Fibroblast of lung (primary cell): Measurements from ENCODE around the gene SPATA21. TPM values are rescaled to one million over a fixed set of nuclear protein-coding genes. Genes with fewer than 3 reads are reported as not detected.

ENCODE experiments used
- DNase-seq, 2 donors: peaks; one replicate each; pipeline versions ENCODE4 v3.0.0 to v3.0.0-alpha.2; 2010; ENCODE audit warnings: low read depth in 2 of 2
- H2AFZ ChIP-seq: 2 replicates; pipeline ENCODE4 v1.5.1; 2012; ENCODE audit warnings: low read length, control low read depth, inconsistent platforms
- H3K27ac ChIP-seq: 2 replicates; pipeline ENCODE4 v1.5.1; 2011; ENCODE audit warnings: low read length, control low read depth; ENCODE audit not compliant: insufficient read depth
- H3K27me3 ChIP-seq: 2 replicates; pipeline ENCODE4 v1.5.1; 2011; ENCODE audit warnings: mild to moderate bottlenecking, low read length; ENCODE audit not compliant: control insufficient read depth, insufficient read depth
- H3K36me3 ChIP-seq: 2 replicates; pipeline ENCODE4 v1.5.1; 2011; ENCODE audit warnings: low read length; ENCODE audit not compliant: control insufficient read depth, insufficient read depth
- H3K4me1 ChIP-seq: 2 replicates; pipeline ENCODE4 v1.5.1; 2011; ENCODE audit warnings: low read length; ENCODE audit not compliant: control insufficient read depth, insufficient read depth; ENCODE audit errors: extremely low read depth
- H3K4me2 ChIP-seq: 2 replicates; pipeline ENCODE4 v1.5.1; 2011; ENCODE audit warnings: low read length, control low read depth; ENCODE audit not compliant: insufficient read depth; ENCODE audit errors: extremely low read depth
- H3K4me3 ChIP-seq, 4 experiments: fragments of 200-600 bp in 1 of 4; sonication (generic) in 1 of 4; replicated peaks in 1 of 4; 2 replicates each; pipeline ENCODE4 v1.5.1; 2011 to 2016; ENCODE audit warnings: low read length in 4 of 4, low read depth in 3 of 4, mild to moderate bottlenecking in 3 of 4, control low read depth in 2 of 4, inconsistent platforms in 1 of 4, mixed read lengths in 1 of 4; ENCODE audit not compliant: insufficient read depth in 1 of 4; ENCODE audit errors: control extremely low read depth in 1 of 4
- H3K79me2 ChIP-seq: 2 replicates; pipeline ENCODE4 v1.5.1; 2012; ENCODE audit warnings: mild to moderate bottlenecking, low read length, inconsistent platforms; ENCODE audit not compliant: control insufficient read depth, insufficient read depth
- H3K9ac ChIP-seq: 2 replicates; pipeline ENCODE4 v1.5.1; 2011; ENCODE audit warnings: mild to moderate bottlenecking, low read length, control low read depth; ENCODE audit not compliant: insufficient read depth
- H3K9me3 ChIP-seq: 2 replicates; pipeline ENCODE4 v1.5.1; 2012; ENCODE audit warnings: low read depth, low read length; ENCODE audit not compliant: control insufficient read depth, insufficient read depth
- H4K20me1 ChIP-seq: 2 replicates; pipeline ENCODE4 v1.5.1; 2011; ENCODE audit warnings: low read length; ENCODE audit not compliant: control insufficient read depth, insufficient read depth; ENCODE audit errors: extremely low read depth
- CTCF ChIP-seq, 2 donors: IDR thresholded peaks in 1 of 2; conservative IDR thresholded peaks in 1 of 2; 1 replicate in 1 of 2; 2 replicates in 1 of 2; pipeline ENCODE4 v1.5.1; 2011 to 2012; ENCODE audit warnings: low read length in 2 of 2, control low read depth in 1 of 2, inconsistent platforms in 1 of 2, low read depth in 1 of 2, mild to moderate bottlenecking in 1 of 2
- EZH2 ChIP-seq: IDR thresholded peaks from 2 replicates; pipeline ENCODE4 v1.5.1; 2012; ENCODE audit warnings: low read length, control low read depth, mild to moderate bottlenecking; ENCODE audit errors: missing control alignments
- polyA plus RNA-seq, 2 donors: library from polyadenylated mRNA; depleted of rRNA in 1 of 2; stranded (reverse) in 1 of 2; unstranded in 1 of 2; fragments of >200 nt; gene quantifications; 2 replicates each; pipeline ENCODE4 v1.2.1, GENCODE V29; 2011 to 2012; ENCODE audit warnings: missing spikeins in 1 of 2
- total RNA-seq: library from RNA; depleted of rRNA; stranded (reverse); fragments of >200 nt; gene quantifications from 2 replicates; pipeline ENCODE4 v1.2.1, GENCODE V29; 2014

SPATA21 gene
- total and polyA plus RNA-seq, 2 donors (not counting 1 experiment from before 2014, with no cell fraction given) = not detected

GRCh38 chr1:16391411-16391810 is 45.8 kb downstream of the SPATA21 start:
- peaks cover 2% of the 10 kb centered on the region for H4K20me1 ChIP-seq

DNA sequence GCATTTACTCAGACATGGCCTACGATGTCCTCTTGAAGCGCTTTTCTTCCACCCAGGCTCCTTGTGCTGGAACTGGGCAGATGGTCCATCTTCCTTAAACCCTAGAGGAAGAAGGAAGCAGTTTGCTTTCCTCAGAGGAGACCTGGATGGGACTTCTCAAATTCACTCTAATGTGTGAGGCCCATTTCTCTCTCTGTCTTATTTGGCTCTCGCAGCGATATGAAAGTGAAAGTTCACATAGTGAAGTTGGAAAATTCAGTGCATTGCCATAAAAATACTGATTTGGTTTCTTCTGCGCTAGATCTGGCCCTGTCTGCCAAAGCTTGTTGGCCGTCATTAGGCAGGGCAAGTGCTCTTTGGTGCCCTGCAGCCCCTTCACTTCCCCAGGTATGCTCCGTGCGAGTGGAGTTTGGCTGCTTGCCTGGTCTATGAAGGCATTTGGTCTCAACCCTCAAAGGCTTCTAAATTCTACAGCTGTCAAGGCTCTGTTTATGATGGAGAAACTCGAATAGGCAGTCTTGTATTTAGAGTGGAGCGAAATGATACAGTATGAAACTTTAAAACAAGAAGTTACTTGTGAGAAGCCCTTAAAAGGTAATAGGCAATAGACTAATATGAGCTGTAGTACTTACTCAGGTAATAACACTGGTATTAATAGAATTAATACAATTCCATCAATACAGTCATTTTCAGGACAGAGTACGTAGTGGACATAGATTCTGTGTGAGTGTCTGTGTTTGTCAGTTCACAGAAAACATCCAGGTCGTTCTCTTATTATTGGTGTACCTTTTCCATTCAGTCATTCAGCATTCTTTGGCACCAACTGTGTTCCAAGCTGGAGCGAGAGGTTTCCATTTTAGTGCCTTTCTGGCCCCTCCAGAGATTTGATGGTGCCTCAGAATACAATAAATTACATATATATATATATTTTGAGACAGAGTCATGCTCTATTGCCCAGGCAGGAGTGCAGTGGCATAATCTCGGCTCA is 49.7 kb downstream of the SPATA21 start:
- Histone ChIP-seq H3K27me3 (no peaks in the 10 kb centered on the region), H3K36me3 (no peaks in the 10 kb centered on the region), H3K4me1 (peaks cover 22% of the 10 kb centered on the region), H4K20me1 (peaks cover 2% of the 10 kb centered on the region), H3K4me2 (peak overlapping the region; percentile 97), H3K9ac (no peak overlapping the region), H3K27ac (peak overlapping the region; percentile 70), H3K4me3 (peak overlapping the region; percentile 18 to 60 (median 44)), H3K79me2 (peaks cover 92% of the 10 kb centered on the region), H3K9me3 (no peaks in the 10 kb centered on the region), H2AFZ (no peak overlapping the region)
- no peak for TF ChIP-seq EZH2
- TF ChIP-seq CTCF (conservative IDR thresholded peaks at IDR 0.05 in 1 of 2, IDR thresholded peaks at IDR 0.05 in 1 of 2; ENCODE audit: low read depth in 1 of 2, low read length in 2 of 2) = no peak
- DNase-seq = peak; percentile 44 to 66

More at GRCh38 chr1:16391411-16391810, 45.8 kb downstream of the SPATA21 start:
- Histone ChIP-seq H3K4me1 (peaks cover 10% of the 10 kb centered on the region), H3K4me2 (no peak overlapping the region), H3K9me3 (no peaks in the 10 kb centered on the region), H3K4me3 (no peak overlapping the region), H3K9ac (no peak overlapping the region), H3K27me3 (no peaks in the 10 kb centered on the region), H2AFZ (no peak overlapping the region), H3K27ac (no peak overlapping the region), H3K79me2 (peaks cover 73% of the 10 kb centered on the region), H3K36me3 (peaks cover 7% of the 10 kb centered on the region)
- TF ChIP-seq CTCF (conservative IDR thresholded peaks at IDR 0.05 in 1 of 2, IDR thresholded peaks at IDR 0.05 in 1 of 2; ENCODE audit: low read depth in 1 of 2, low read length in 2 of 2) = no peak
- no peak for TF ChIP-seq EZH2
- no peak for DNase-seq

DNA sequence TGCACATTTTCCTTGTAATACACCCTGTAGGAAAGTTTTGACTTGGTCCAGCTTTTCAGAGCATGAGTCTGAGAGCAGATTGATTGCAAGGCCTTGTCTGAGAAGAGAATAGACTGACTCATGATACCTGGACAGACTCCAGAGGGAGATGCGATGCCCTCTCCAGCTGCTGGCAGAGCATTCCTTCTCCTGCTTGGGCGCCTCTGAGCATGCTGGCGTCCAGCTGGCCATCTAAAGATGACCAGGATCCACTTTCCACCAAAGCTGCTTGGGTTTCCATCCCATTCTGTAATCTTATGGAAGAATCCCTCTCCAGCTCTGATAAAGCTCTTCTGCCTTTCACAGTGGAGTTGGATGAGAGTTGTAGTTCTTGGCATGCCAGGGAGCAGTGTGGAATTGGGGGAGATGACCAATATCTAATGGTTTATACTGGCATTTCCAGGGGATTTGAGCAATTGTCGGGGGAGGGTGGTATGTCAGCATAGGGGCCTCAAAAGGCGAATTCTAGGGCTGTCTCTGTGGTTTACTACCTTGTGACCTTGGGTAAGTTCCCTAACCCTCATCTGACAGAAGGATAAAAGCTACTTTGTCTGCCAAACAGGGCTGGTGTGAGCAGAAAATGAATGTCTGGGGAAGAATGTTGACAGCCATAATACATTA is 50.6 kb downstream of the SPATA21 start:
- Histone ChIP-seq H4K20me1 (peaks cover 2% of the 10 kb centered on the region), H3K27me3 (no peaks in the 10 kb centered on the region), H3K79me2 (peaks cover 92% of the 10 kb centered on the region), H3K4me3 (peak overlapping the region; percentile 18 to 60 (median 44)), H3K9ac (no peak overlapping the region), H2AFZ (no peak overlapping the region), H3K36me3 (no peaks in the 10 kb centered on the region), H3K4me2 (peak overlapping the region; percentile 97), H3K4me1 (peaks cover 22% of the 10 kb centered on the region), H3K27ac (peak overlapping the region; percentile 70), H3K9me3 (no peaks in the 10 kb centered on the region)
- DNase-seq = peak; percentile 74 to 84
- TF ChIP-seq CTCF (conservative IDR thresholded peaks at IDR 0.05 in 1 of 2, IDR thresholded peaks at IDR 0.05 in 1 of 2; ENCODE audit: low read depth in 1 of 2, low read length in 2 of 2) (no peak), EZH2 (no peak)
